Fibroblast of lung (primary cell): ENCODE data around the gene NUP93.

Experiments
- EZH2 ChIP-seq: IDR thresholded peaks from 2 replicates; pipeline ENCODE4 v1.5.1; 2012; ENCODE audit warnings: low read length, control low read depth, mild to moderate bottlenecking; ENCODE audit errors: missing control alignments
- TF ChIP-seq, protein P1 (sequence below), 2 donors: IDR thresholded peaks in 1 of 2; conservative IDR thresholded peaks in 1 of 2; 1 replicate in 1 of 2; 2 replicates in 1 of 2; pipeline ENCODE4 v1.5.1; 2011 to 2012; ENCODE audit warnings: low read length in 2 of 2, control low read depth in 1 of 2, inconsistent platforms in 1 of 2, low read depth in 1 of 2, mild to moderate bottlenecking in 1 of 2

GRCh38 chr16:56897026-56897799 is 167.3 kb downstream of the NUP93 start:
- TF ChIP-seq, protein P1, sequence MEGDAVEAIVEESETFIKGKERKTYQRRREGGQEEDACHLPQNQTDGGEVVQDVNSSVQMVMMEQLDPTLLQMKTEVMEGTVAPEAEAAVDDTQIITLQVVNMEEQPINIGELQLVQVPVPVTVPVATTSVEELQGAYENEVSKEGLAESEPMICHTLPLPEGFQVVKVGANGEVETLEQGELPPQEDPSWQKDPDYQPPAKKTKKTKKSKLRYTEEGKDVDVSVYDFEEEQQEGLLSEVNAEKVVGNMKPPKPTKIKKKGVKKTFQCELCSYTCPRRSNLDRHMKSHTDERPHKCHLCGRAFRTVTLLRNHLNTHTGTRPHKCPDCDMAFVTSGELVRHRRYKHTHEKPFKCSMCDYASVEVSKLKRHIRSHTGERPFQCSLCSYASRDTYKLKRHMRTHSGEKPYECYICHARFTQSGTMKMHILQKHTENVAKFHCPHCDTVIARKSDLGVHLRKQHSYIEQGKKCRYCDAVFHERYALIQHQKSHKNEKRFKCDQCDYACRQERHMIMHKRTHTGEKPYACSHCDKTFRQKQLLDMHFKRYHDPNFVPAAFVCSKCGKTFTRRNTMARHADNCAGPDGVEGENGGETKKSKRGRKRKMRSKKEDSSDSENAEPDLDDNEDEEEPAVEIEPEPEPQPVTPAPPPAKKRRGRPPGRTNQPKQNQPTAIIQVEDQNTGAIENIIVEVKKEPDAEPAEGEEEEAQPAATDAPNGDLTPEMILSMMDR (conservative IDR thresholded peaks at IDR 0.05 in 1 of 2, IDR thresholded peaks at IDR 0.05 in 1 of 2; ENCODE audit: low read depth in 1 of 2, low read length in 2 of 2), result no peak
- no peak for TF ChIP-seq EZH2
